Large intestine (tissue), 3 donors: ENCODE data around the gene RNASE7. TPM values are rescaled to one million over a fixed set of nuclear protein-coding genes. Genes with fewer than 3 reads are reported as not detected.
A peak's percentile ranks its signal among the peaks of the same experiment; 100 is the strongest.

Experiments
- DNase-seq, 2 donors: peaks; one replicate each; pipeline versions ENCODE4 v3.0.0 to v3.0.0-alpha.2; 2013
- H3K27ac ChIP-seq: one replicate; pipeline ENCODE4 v1.5.1; 2013; ENCODE audit warnings: low read length
- H3K27me3 ChIP-seq: 2 replicates; pipeline ENCODE4 v1.6.1; 2013; ENCODE audit warnings: low read length; ENCODE audit not compliant: control insufficient read depth, insufficient read depth
- H3K36me3 ChIP-seq: 2 replicates; pipeline ENCODE4 v1.6.1; 2013; ENCODE audit warnings: low read length; ENCODE audit not compliant: control insufficient read depth, insufficient read depth
- H3K4me1 ChIP-seq: one replicate; pipeline ENCODE4 v1.6.1; 2013; ENCODE audit warnings: low read length; ENCODE audit not compliant: control insufficient read depth, insufficient read depth
- H3K4me3 ChIP-seq: one replicate; pipeline ENCODE4 v1.5.1; 2013; ENCODE audit warnings: low read length
- H3K9me3 ChIP-seq: one replicate; pipeline ENCODE4 v1.6.1; 2013; ENCODE audit warnings: mild to moderate bottlenecking, low read depth, low read length, moderate library complexity; ENCODE audit not compliant: control insufficient read depth
- WGBS: methylation state at CpG from one replicate; pipeline ENCODE4 v1.1.5; 2013; ENCODE audit warnings: low lambda C conversion rate; ENCODE audit not compliant: insufficient coverage; 5-methylcytosine and 5-hydroxymethylcytosine counted together
- polyA plus RNA-seq: library from polyadenylated mRNA; unstranded; fragments of 120-200 nt; gene quantifications from one replicate; pipeline ENCODE4 v1.2.1, GENCODE V29; 2013

Gene RNASE7
- polyA plus RNA-seq, 1 donor, result 0.09 TPM

DNA sequence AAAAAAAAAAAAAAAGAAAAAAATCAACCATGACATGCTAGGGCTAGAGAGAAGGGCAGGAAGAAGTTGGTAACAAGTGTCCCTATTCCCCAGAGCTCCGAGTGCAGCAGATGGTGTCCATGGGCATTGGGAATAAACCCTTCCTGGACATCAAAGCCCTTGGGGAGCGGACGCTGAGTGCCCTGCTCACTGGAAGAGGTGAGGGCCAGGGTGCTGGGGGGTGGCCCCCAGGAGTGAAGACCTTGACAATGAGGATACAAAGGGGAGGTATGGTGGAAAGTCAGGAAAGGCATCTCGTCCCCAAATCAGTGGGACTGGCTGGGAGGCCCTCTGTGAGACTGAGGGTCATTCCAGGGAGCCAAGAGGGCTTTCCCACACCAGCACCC lies 44.7 kb downstream of the RNASE7 start:
- H3K4me3 ChIP-seq, result no peak overlapping the region
- WGBS, result no CpG with 5 or more reads among the region's 4 CpGs
- H3K9me3 ChIP-seq, result peaks cover 3% of the 10 kb centered on the region
- DNase-seq, result no peak
- H3K27ac ChIP-seq, result no peak overlapping the region
- H3K4me1 ChIP-seq, result peaks cover 13% of the 10 kb centered on the region
- H3K36me3 ChIP-seq, result peaks cover 85% of the 10 kb centered on the region
- no peaks in the 10 kb centered on the region for H3K27me3 ChIP-seq

DNA sequence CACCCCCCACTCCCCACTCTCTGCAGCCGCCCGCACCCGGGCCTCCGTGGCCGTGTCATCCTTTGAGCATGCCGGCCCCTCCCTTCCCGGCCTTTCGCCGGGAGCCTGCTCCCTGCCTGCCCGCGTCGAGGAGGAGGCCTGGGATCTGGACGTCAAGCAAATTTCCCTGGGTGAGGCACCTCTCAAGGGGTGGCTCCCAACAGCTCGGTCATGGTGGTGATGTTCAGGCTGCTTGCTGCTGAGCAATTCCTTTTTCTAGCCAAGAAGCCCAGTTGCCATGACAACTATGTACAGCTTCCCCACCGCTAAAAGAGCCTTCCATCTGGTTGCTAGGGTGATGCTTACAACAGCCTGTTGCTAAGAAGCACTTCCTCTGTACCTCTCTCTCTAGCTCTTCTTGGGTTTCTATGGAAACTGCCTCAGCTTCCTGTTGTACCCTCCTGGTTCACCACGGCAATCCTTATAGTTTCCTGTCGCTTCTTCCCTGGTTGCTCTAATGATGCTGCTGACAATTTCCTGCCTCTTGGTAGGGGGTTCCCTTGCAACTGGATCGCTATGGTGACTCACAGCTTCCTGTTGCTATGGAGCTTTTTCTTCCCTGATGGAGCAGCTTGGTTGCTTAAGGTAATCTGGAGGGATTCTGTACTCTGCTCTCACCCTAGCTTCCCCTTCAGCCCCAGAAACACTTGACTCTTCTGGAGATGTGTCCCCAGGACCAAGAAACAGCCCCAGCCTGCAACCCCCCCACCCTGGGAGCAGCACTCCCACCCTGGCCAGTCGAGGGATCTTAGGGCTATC lies 45.3 kb downstream of the RNASE7 start:
- peak in 1 of 2 donors; percentile 64 for DNase-seq
- Histone ChIP-seq H3K9me3 (peaks cover 5% of the 10 kb centered on the region), H3K36me3 (peaks cover 83% of the 10 kb centered on the region), H3K4me3 (no peak overlapping the region), H3K4me1 (peaks cover 13% of the 10 kb centered on the region), H3K27me3 (no peaks in the 10 kb centered on the region), H3K27ac (no peak overlapping the region)
- WGBS, result 20% methylated on average over 1 of the region's 19 CpGs

DNA sequence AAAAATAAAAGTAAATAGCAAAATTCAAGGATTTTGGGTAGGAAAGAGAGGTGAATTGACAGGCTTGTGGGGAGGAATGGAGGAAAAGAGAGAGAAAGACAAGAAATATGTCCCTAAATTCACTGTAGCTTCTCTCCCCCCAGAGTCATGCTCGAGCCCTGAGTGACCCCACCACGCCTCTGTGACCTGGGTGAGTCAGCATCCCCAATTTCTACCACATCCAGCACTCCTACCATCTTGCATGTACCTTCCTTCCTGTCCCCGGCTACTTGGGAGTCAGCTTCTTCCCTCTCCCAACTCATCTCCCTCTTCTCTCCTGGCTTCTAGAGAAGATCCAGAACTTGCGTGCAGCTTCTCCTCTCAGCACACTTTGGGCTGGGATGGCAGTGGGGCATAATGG lies 46.5 kb downstream of the RNASE7 start:
- WGBS, result 100% methylated on average over 1 of the region's 4 CpGs
- Histone ChIP-seq H3K27me3 (no peaks in the 10 kb centered on the region), H3K4me3 (no peak overlapping the region), H3K36me3 (peaks cover 81% of the 10 kb centered on the region), H3K27ac (no peak overlapping the region), H3K9me3 (peaks cover 8% of the 10 kb centered on the region), H3K4me1 (peaks cover 19% of the 10 kb centered on the region)
- DNase-seq, result no peak

DNA sequence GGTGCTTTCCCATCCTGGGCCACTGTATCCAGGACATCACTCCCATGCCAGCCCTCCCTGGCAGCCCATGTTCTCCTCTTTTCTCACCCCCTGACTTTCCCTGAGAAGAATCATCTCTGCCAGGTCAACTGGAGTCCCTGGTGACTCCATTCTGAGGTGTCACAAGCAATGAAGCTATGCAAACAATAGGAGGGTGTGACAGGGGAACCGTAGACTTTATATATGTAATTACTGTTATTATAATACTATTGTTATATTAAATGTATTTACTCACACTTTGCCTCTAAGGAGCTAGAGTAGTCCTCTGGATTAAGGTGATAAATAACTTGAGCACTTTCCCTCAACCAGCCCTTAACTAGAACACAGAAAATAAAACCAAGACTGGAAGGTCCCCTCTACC lies 47.1 kb downstream of the RNASE7 start:
- no CpG with 5 or more reads among the region's 1 CpG for WGBS
- Histone ChIP-seq H3K4me1 (peaks cover 25% of the 10 kb centered on the region), H3K9me3 (peaks cover 8% of the 10 kb centered on the region), H3K4me3 (no peak overlapping the region), H3K36me3 (peaks cover 77% of the 10 kb centered on the region), H3K27ac (no peak overlapping the region), H3K27me3 (no peaks in the 10 kb centered on the region)
- DNase-seq, result no peak

DNA sequence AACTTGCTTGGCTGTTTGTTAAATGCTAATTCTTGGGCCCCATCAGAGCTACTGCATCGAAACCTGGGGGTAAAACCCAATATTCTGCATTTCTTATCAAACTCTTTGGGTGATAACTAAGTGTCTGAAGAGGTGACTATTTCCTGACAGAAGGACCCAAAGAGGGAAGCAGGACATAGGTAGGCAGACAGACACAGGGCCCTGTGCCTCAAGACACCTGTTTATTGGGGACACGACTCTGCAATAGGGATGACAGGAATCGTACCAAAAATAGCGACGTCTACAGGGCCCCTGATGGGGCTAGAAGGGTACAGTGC lies 47.7 kb downstream of the RNASE7 start:
- no CpG with 5 or more reads among the region's 5 CpGs for WGBS

GRCh38 chr14:21090194-21090939 lies 48.2 kb downstream of the RNASE7 start:
- no CpG with 5 or more reads among the region's 45 CpGs for WGBS
- Histone ChIP-seq H3K4me1 (peaks cover 18% of the 10 kb centered on the region), H3K27ac (no peak overlapping the region), H3K4me3 (no peak overlapping the region), H3K9me3 (peaks cover 8% of the 10 kb centered on the region), H3K36me3 (peaks cover 68% of the 10 kb centered on the region), H3K27me3 (no peaks in the 10 kb centered on the region)
- no peak for DNase-seq

More for the DNA sequence above, 47.7 kb downstream of the RNASE7 start:
- H3K27ac ChIP-seq, result no peak overlapping the region
- H3K27me3 ChIP-seq, result no peaks in the 10 kb centered on the region
- H3K9me3 ChIP-seq, result peaks cover 8% of the 10 kb centered on the region
- H3K4me3 ChIP-seq, result no peak overlapping the region
- H3K4me1 ChIP-seq, result peaks cover 23% of the 10 kb centered on the region
- no peak for DNase-seq
- H3K36me3 ChIP-seq, result peaks cover 71% of the 10 kb centered on the region

DNA sequence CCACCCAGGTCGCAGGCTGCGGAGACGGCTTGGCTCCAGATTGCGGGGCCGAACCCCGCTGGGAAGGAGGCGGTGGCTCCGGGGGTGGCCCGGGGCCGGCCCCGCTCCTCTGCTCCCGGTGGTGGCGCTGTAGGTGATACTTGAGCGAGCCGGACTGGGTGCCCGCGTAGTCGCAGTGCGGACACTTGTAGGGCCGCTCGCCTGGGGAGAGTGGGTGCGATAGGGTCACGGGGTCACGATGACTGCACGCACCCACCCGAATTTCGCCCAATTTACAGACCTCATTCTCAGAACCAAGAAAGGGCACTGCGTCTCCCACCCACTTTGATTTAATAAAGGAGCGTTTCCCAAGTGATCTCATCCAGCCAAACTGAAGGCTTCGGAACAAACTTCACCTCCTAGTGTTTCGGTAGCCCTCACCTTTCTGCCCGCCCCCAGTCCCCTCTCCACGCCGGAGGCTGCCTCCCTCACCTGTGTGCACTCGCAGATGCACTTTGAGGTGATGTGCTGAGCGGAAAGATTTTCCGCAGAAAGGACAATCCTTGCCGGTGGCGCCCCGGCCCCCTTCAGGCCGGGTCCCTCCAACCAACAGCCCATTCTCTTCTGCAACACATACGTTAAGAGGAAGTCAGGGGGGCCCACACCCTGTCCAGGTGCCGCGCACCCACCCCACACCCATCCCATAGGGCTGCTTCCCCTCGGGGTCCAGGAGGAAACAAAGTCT lies 48.9 kb downstream of the RNASE7 start:
- no peak overlapping the region for H3K4me3 ChIP-seq
- DNase-seq, result no peak
- H3K4me1 ChIP-seq, result peaks cover 15% of the 10 kb centered on the region
- peaks cover 8% of the 10 kb centered on the region for H3K9me3 ChIP-seq
- H3K27me3 ChIP-seq, result no peaks in the 10 kb centered on the region
- H3K27ac ChIP-seq, result no peak overlapping the region
- peaks cover 64% of the 10 kb centered on the region for H3K36me3 ChIP-seq
- WGBS, result no CpG with 5 or more reads among the region's 45 CpGs

DNA sequence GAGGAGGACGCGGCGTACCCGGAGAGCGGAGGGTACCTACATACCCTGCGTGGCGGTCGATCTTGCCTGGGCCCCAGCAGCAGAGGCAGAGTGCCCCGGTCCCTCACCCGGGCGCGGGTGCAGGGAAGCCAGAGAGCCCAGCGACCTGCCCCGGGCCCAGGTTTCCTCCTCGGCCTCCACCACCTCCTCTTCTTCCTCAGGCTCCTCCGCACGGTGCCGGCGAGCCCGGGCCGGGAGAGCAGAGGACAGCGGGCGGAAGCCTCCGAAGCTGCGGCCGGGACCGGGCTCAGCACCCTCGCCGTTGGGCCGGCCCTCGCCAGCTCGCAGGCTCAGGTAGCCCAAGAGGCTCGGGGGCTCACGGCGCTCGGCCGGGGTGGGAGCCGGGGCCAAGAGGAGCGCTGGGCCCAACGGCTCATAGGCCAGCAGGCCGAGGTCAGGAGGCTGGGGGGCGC lies 49.7 kb downstream of the RNASE7 start:
- no peak for DNase-seq
- no CpG with 5 or more reads among the region's 42 CpGs for whole genome bisulfite sequencing
- Histone ChIP-seq H3K9me3 (peaks cover 8% of the 10 kb centered on the region), H3K27me3 (no peaks in the 10 kb centered on the region), H3K4me1 (peaks cover 23% of the 10 kb centered on the region), H3K27ac (no peak overlapping the region), H3K36me3 (peaks cover 59% of the 10 kb centered on the region), H3K4me3 (no peak overlapping the region)

DNA sequence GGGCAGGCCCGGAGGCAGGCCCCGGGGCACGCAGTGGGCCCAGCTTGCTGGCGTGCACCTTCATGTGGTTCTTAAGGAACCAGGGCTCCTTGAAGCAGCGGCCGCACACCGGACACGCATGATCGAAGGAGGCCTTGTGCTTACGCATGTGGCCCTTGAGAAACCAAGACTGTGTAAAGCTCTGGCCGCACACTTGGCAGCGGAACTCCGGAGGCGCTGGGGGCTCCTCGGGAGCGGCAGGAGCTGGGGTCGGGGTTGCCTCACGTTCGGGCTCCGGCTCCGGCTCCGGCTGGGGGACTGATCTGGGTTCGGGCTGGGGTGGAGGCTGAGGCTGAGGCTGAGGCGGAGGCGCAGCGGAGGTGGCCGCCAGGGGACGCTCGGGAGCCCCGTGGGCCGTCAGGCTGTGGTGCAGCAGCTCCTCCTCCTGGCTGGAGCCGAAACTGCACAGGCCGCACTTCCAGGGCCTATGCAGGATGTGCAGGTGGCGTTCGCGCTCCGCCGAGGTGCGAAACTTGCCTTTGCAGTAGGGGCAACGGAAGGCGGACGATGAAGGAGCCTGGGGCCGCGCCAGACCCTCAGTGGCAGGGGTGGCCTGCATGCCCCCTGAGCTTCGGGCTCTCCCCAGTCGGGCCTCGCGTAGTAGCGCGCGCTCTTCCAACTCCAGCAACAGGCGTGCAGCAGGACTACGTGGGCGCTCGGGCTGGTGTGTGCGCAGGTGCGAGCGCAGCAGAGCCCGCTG lies 50.3 kb downstream of the RNASE7 start:
- Histone ChIP-seq H3K9me3 (peaks cover 8% of the 10 kb centered on the region), H3K27me3 (no peaks in the 10 kb centered on the region), H3K4me1 (peaks cover 26% of the 10 kb centered on the region), H3K36me3 (peaks cover 53% of the 10 kb centered on the region), H3K4me3 (no peak overlapping the region), H3K27ac (no peak overlapping the region)
- DNase-seq, result peak in 1 of 2 donors; percentile 71
- WGBS, result no CpG with 5 or more reads among the region's 59 CpGs

GRCh38 chr14:21093018-21093417 lies 50.9 kb downstream of the RNASE7 start:
- DNase-seq, result no peak
- no peak overlapping the region for H3K27ac ChIP-seq
- WGBS, result 95% methylated on average over 4 of the region's 36 CpGs
- peaks cover 26% of the 10 kb centered on the region for H3K4me1 ChIP-seq
- peaks cover 48% of the 10 kb centered on the region for H3K36me3 ChIP-seq
- peaks cover 8% of the 10 kb centered on the region for H3K9me3 ChIP-seq
- no peak overlapping the region for H3K4me3 ChIP-seq
- H3K27me3 ChIP-seq, result no peaks in the 10 kb centered on the region
